ENCODE measurements around the gene ACKR2. TPM values are rescaled to one million over a fixed set of nuclear protein-coding genes. Genes with fewer than 3 reads are reported as not detected.

Gene ACKR2
- total and polyA plus RNA-seq, 2 of the 13 experiments (the other 11 are each of a cell fraction or from before 2014, with no cell fraction given): 1.1 to 1.9 TPM

GRCh38 chr3:42830437-42831320, 21.4 kb downstream of the ACKR2 start:
- Histone ChIP-seq H3K36me3 (replicated peaks in 1 of 2; ENCODE audit: control insufficient read depth in 1 of 2, insufficient read depth in 2 of 2, low read length in 2 of 2) (no peaks in the 10 kb centered on the region), H3K9ac (ENCODE audit: insufficient read depth, low read depth, low read length) (peak overlapping the region; percentile 62; the same call in 1 of the 2 replicates), H2AFZ (ENCODE audit: low read length) (peak overlapping the region; percentile 17), H3K4me1 (ENCODE audit: insufficient read depth, low read length) (peaks cover 57% of the 10 kb centered on the region), H3K4me3 (replicated peaks in 1 of 3; ENCODE audit: insufficient read depth in 1 of 3, low read depth in 2 of 3, low read length in 3 of 3) (no peak overlapping the region; a peak in 1 of 6 replicates), H3K4me2 (ENCODE audit: low read depth, low read length) (peak overlapping the region; percentile 74), H3K9me3 (ENCODE audit: low read length) (no peaks in the 10 kb centered on the region), H4K20me1 (ENCODE audit: insufficient read depth, low read length) (no peaks in the 10 kb centered on the region), H3K27me3 (ENCODE audit: control insufficient read depth in 1 of 2, insufficient read depth in 2 of 2, low read length in 2 of 2) (no peaks in the 10 kb centered on the region), H3K27ac (ENCODE audit: extremely low read length, insufficient read depth, low read length) (peak overlapping the region; percentile 93), H3K79me2 (ENCODE audit: insufficient read depth, low read length) (no peaks in the 10 kb centered on the region)
- WGBS (ENCODE audit: low lambda C conversion rate): 37% methylated on average over 7 of the region's 7 CpGs
- FAIRE-seq (peak; percentile 55), ATAC-seq (peak; percentile 27), DNase-seq (ENCODE audit: low spot score) (peak; percentile 78)
- BruUV-seq (replicated peaks): no TSS peak
- ChIA-PET POLR2A (interaction anchor here (0.5 to 3.6 kb wide), 13 partner anchors 9 to 408 kb away, joined by 3 to 19 read pairs (median 4); partner anchors contain the start of genes CYP8B1, HIGD1A and SS18L2), CTCF (ENCODE audit: low intra/inter-chr PET ratio, low total read pairs) (interaction anchor here (1.1 to 3.7 kb wide), 6 partner anchors 9 to 601 kb away, joined by 4 to 79 read pairs (median 5); no protein-coding TSS in a partner anchor)
- in situ Hi-C loops (cut with HindIII; ENCODE audit: extremely low pct_ligation_motif_present, low pct_unique_long_range_greater_than_20kb) (loop anchor here (25.0 kb wide), 1 partner anchor 593 kb away; no protein-coding TSS in a partner anchor), intact Hi-C loops (cut with micrococcal nuclease; ENCODE audit: unreplicated experiment) (loop anchor here (1.0 to 5.0 kb wide), 4 partner anchors 49 to 583 kb away; partner anchors contain the start of gene ZBTB47)
- TF ChIP-seq TAF1 (CRISPR knock-in tag; IDR thresholded peaks at IDR 0.05): no peak
- no peak for TF ChIP-seq SRSF1 (optimal IDR thresholded peaks at IDR 0.05; ENCODE audit: low read depth, low read length)
- TF ChIP-seq SMC3 (IDR thresholded peaks at IDR 0.05; ENCODE audit: low read length): peak; percentile 96
- no peak for TF ChIP-seq TEAD2 (CRISPR knock-in tag; IDR thresholded peaks at IDR 0.05)
- peak; percentile 80; the same call in 1 of the 2 replicates for TF ChIP-seq ZNF281 (CRISPR knock-in tag; IDR thresholded peaks at IDR 0.05; ENCODE audit: borderline replicate concordance)
- no peak for TF ChIP-seq TFDP2 (CRISPR knock-in tag; IDR thresholded peaks at IDR 0.05)
- TF ChIP-seq ZNF660 (CRISPR knock-in tag; IDR thresholded peaks at IDR 0.05; ENCODE audit: borderline replicate concordance, low read depth): no peak
- TF ChIP-seq ZFP36L2 (CRISPR knock-in tag; IDR thresholded peaks at IDR 0.05): no peak
- 0 out of 2 replicates have a peak, but pooled peaks have one; percentile 37 for TF ChIP-seq BRF2 (CRISPR knock-in tag; IDR thresholded peaks at IDR 0.05)
- TF ChIP-seq PRPF4 (IDR thresholded peaks at IDR 0.05; ENCODE audit: low read depth, low read length, poor library complexity, severe bottlenecking): peak; percentile 31
- peak; percentile 92 for TF ChIP-seq LCORL (IDR thresholded peaks at IDR 0.05)
- no peak for TF ChIP-seq LCORL (CRISPR knock-in tag; IDR thresholded peaks at IDR 0.05)
- TF ChIP-seq ZNF24 (IDR thresholded peaks at IDR 0.05): no peak
- TF ChIP-seq DDIT3 (CRISPR knock-in tag; IDR thresholded peaks at IDR 0.05): no peak
- TF ChIP-seq STAG1 (CRISPR knock-in tag; IDR thresholded peaks at IDR 0.05): peak; percentile 88
